OCI-LY1 (cell line): ENCODE data around the gene CFAP157.

ENCODE experiments used
- H2AFZ ChIP-seq: fragments of 200-600 bp; sonication (generic), shearing (Covaris generic); 2 replicates; pipeline ENCODE4 v1.6.0; 2014; ENCODE audit warnings: antibody characterized with exemption, mild to moderate bottlenecking, low read length
- H3F3A ChIP-seq: fragments of 200-600 bp; sonication (generic), shearing (Covaris generic); 2 replicates; pipeline ENCODE4 v1.6.0; 2014; ENCODE audit warnings: mild to moderate bottlenecking, antibody characterized with exemption, low read length, moderate library complexity; ENCODE audit not compliant: insufficient read depth
- H3K27ac ChIP-seq: fragments of 200-600 bp; sonication (generic); 2 replicates; pipeline ENCODE4 v1.5.1; 2014; ENCODE audit warnings: low read length, mixed run types, mild to moderate bottlenecking, low read depth; ENCODE audit not compliant: poor library complexity, severe bottlenecking
- H3K27me3 ChIP-seq: fragments of 200-600 bp; sonication (generic); 2 replicates; pipeline ENCODE4 v1.6.0; 2014; ENCODE audit warnings: antibody characterized with exemption, mild to moderate bottlenecking, low read length, moderate library complexity; ENCODE audit not compliant: insufficient read depth
- H3K36me3 ChIP-seq: fragments of 200-600 bp; sonication (generic); 2 replicates; pipeline ENCODE4 v1.6.1; 2014; ENCODE audit warnings: mild to moderate bottlenecking, antibody characterized with exemption, low read length, moderate library complexity, mixed read lengths; ENCODE audit not compliant: insufficient read depth
- H3K4me1 ChIP-seq: fragments of 200-600 bp; sonication (generic); 2 replicates; pipeline ENCODE4 v1.5.1; 2014; ENCODE audit warnings: mild to moderate bottlenecking, low read length, moderate library complexity; ENCODE audit not compliant: insufficient read depth, severe bottlenecking
- H3K4me2 ChIP-seq: fragments of 200-600 bp; sonication (generic), shearing (Covaris generic); 2 replicates; pipeline ENCODE4 v1.6.1; 2014; ENCODE audit warnings: low read length
- H3K4me3 ChIP-seq: fragments of 200-600 bp; sonication (generic); 2 replicates; pipeline ENCODE4 v1.5.1; 2014; ENCODE audit warnings: low read length, low read depth, mild to moderate bottlenecking, mixed read lengths; ENCODE audit not compliant: poor library complexity, severe bottlenecking
- H3K79me2 ChIP-seq: fragments of 200-600 bp; shearing (Covaris generic); 2 replicates; pipeline ENCODE4 v1.6.1; 2016; ENCODE audit warnings: mixed run types, low read length, mixed read lengths; ENCODE audit not compliant: insufficient read depth
- H3K9ac ChIP-seq: fragments of 200-600 bp; sonication (generic), shearing (Covaris generic); 2 replicates; pipeline ENCODE4 v1.6.1; 2014; ENCODE audit warnings: mild to moderate bottlenecking, low read length, mixed read lengths
- H3K9me2 ChIP-seq: fragments of 200-600 bp; sonication (generic), shearing (Covaris generic); 2 replicates; pipeline ENCODE4 v1.6.1; 2014; ENCODE audit warnings: low read depth, mild to moderate bottlenecking, low read length, mixed read lengths
- H3K9me3 ChIP-seq: fragments of 200-600 bp; shearing (Covaris generic); 2 replicates; pipeline ENCODE4 v1.6.1; 2014; ENCODE audit warnings: low read length, mixed read lengths
- H4K20me1 ChIP-seq: fragments of 200-600 bp; sonication (generic), shearing (Covaris generic); 2 replicates; pipeline ENCODE4 v1.6.0; 2016; ENCODE audit warnings: mild to moderate bottlenecking, low read length; ENCODE audit not compliant: insufficient read depth
- CTCF ChIP-seq: fragments of 200-600 bp; sonication (generic), shearing (Covaris generic); IDR thresholded peaks from 2 replicates; pipeline ENCODE4 v1.5.1; 2017; ENCODE audit warnings: mild to moderate bottlenecking, antibody characterized with exemption, low read length, moderate library complexity, mixed read lengths
- EZH2 ChIP-seq: fragments of 200-600 bp; sonication (generic), shearing (Covaris generic); IDR thresholded peaks from 2 replicates; pipeline ENCODE4 v1.8.0; 2017; ENCODE audit warnings: borderline replicate concordance, mixed run types, mild to moderate bottlenecking, antibody characterized with exemption, low read length, moderate library complexity, mixed read lengths

The CFAP157 gene

DNA sequence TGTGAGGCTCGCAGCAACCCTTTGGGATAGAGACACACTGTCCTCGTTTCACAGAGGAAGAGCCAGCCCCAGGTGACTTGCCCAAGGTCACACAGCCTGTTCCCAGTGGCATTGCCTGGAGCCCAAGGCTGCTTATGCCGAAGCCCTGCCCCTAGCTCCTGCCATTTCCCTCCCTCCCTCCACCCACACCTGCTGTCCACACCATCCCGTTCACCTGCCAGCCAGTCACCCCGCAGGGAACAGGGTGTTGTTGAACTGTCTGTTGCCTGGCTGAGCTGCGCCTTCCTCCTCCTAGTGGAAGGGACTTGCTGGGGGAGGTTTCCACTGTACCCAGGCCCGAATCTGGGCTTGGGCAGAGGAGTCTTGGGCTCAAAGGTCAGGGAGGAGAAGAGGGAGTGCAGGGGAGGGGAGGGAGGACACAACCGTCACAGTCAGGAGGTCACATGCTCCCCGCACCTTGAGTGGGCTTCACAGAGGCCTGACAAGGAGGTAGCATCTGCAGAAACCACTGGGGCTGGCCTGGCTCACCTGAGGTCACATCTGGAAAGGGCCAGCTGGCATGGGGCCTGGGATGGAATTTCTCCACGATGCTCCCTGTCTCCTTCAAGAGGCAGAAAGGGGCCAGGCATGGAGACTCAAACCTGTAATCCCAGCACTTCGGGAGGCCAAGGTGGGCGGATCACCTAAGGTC, 15.4 kb downstream of the CFAP157 start:
- H3K9me2 ChIP-seq, result no peaks in the 10 kb centered on the region
- no peaks in the 10 kb centered on the region for H3K9me3 ChIP-seq
- no peak for TF ChIP-seq EZH2
- H4K20me1 ChIP-seq, result no peaks in the 10 kb centered on the region
- H3F3A ChIP-seq, result no peaks in the 10 kb centered on the region
- H3K36me3 ChIP-seq, result no peaks in the 10 kb centered on the region
- no peak overlapping the region for H3K27ac ChIP-seq
- H3K4me1 ChIP-seq, result no peaks in the 10 kb centered on the region
- H3K9ac ChIP-seq, result no peak overlapping the region
- H3K79me2 ChIP-seq, result no peaks in the 10 kb centered on the region
- H3K27me3 ChIP-seq, result peaks cover 4% of the 10 kb centered on the region; the same call in 1 of the 2 replicates
- H3K4me3 ChIP-seq, result no peak overlapping the region
- no peak overlapping the region for H2AFZ ChIP-seq
- no peak overlapping the region for H3K4me2 ChIP-seq

GRCh38 chr9:127723013-127723412, 16.2 kb downstream of the CFAP157 start:
- H3F3A ChIP-seq, result no peaks in the 10 kb centered on the region
- no peak overlapping the region for H3K27ac ChIP-seq
- no peak overlapping the region for H3K4me2 ChIP-seq
- H3K9ac ChIP-seq, result no peak overlapping the region
- no peaks in the 10 kb centered on the region for H3K9me3 ChIP-seq
- TF ChIP-seq CTCF, result no peak
- no peak for TF ChIP-seq EZH2
- H2AFZ ChIP-seq, result no peak overlapping the region
- H3K79me2 ChIP-seq, result no peaks in the 10 kb centered on the region
- no peaks in the 10 kb centered on the region for H4K20me1 ChIP-seq
- H3K4me1 ChIP-seq, result no peaks in the 10 kb centered on the region
- no peak overlapping the region for H3K4me3 ChIP-seq
- no peaks in the 10 kb centered on the region for H3K9me2 ChIP-seq
- H3K27me3 ChIP-seq, result peaks cover 4% of the 10 kb centered on the region; the same call in 1 of the 2 replicates
- no peaks in the 10 kb centered on the region for H3K36me3 ChIP-seq

DNA sequence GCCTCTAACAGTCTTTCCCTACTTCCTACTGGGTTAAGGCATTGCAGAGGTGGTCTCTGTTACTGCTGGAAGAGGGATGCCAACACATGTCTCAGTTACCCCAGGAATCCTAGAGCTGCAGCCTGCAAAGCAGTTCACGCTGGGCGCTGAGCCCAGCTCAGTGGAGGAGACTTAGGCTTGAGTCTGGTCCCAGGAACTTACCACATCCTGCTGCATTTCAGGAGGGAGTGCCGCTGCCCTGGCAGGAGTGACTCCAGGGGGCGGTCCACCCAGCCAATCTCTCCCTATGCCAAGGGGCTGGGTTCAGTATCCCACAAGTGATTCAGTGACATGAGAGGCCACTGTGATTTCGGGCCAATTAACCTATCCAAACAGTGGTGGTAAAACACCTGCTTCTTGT, 16.7 kb downstream of the CFAP157 start:
- Histone ChIP-seq H3K36me3 (no peaks in the 10 kb centered on the region), H3K27me3 (peaks cover 4% of the 10 kb centered on the region; the same call in 1 of the 2 replicates), H3K4me1 (no peaks in the 10 kb centered on the region), H3K4me2 (no peak overlapping the region), H3K4me3 (no peak overlapping the region), H3K9ac (no peak overlapping the region), H3F3A (no peaks in the 10 kb centered on the region), H3K9me3 (no peaks in the 10 kb centered on the region), H3K27ac (no peak overlapping the region), H2AFZ (no peak overlapping the region), H4K20me1 (no peaks in the 10 kb centered on the region), H3K79me2 (no peaks in the 10 kb centered on the region), H3K9me2 (no peaks in the 10 kb centered on the region)
- TF ChIP-seq EZH2, result no peak
- TF ChIP-seq CTCF, result no peak

DNA sequence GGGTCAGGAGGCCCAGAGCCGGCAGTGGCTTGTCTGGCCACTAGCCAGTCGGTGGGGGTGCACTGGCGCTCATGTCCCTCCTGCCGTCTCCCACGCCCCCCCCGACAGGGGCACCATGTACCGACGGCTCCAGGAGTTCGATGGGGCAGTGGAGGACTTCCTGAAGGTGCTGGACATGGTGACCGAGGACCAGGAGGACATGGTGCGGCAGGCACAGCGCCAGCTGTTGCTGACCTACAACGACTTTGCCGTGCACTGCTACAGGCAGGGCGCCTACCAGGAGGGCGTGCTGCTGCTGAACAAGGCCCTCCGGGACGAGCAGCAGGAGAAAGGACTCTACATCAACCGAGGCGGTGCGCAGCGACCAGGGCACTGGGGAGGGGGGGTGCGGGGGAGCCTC, 17.2 kb downstream of the CFAP157 start:
- Histone ChIP-seq H3K4me1 (no peaks in the 10 kb centered on the region), H3F3A (no peaks in the 10 kb centered on the region), H3K36me3 (no peaks in the 10 kb centered on the region), H2AFZ (no peak overlapping the region), H3K9me2 (no peaks in the 10 kb centered on the region), H3K4me3 (no peak overlapping the region), H3K9ac (no peak overlapping the region), H3K9me3 (no peaks in the 10 kb centered on the region), H3K79me2 (no peaks in the 10 kb centered on the region), H3K4me2 (no peak overlapping the region), H3K27me3 (peaks cover 4% of the 10 kb centered on the region; the same call in 1 of the 2 replicates), H4K20me1 (no peaks in the 10 kb centered on the region), H3K27ac (no peak overlapping the region)
- TF ChIP-seq CTCF (no peak), EZH2 (no peak)
